ENCODE data around the gene LZTS3. TPM values are rescaled to one million over a fixed set of nuclear protein-coding genes. Genes with fewer than 3 reads are reported as not detected.

Gene LZTS3
- total and polyA plus RNA-seq, 2 of the 8 experiments (the other 6 are each of a cell fraction or from before 2014, with no cell fraction given): 31.8 to 33.5 TPM

- TF ChIP-seq CHD7 (IDR thresholded peaks at IDR 0.05; ENCODE audit: insufficient replicate concordance, low read length) (no peak), RBBP5 (IDR thresholded peaks at IDR 0.05; ENCODE audit: borderline replicate concordance, low read depth, low read length) (no peak), ASH2L (IDR thresholded peaks at IDR 0.05; ENCODE audit: low read length) (no peak), JUN (IDR thresholded peaks at IDR 0.05; ENCODE audit: low read depth, low read length) (no peak)
These were observed 40.2 kb downstream of the LZTS3 start (continued) for GRCh38 chr20:3133155-3133554.

All from H1 (cell line).